Stomach smooth muscle (tissue), 2 donors: Measurements from ENCODE around the gene TM4SF1.
"Not testable (repeated sequence)": the region's sequence is repeated elsewhere in the genome, so short reads cannot be mapped to it uniquely, and the experiment has no call there.

Source experiments
- H3K27ac ChIP-seq: one replicate; pipeline ENCODE4 v1.7.0; 2013; ENCODE audit warnings: mild to moderate bottlenecking, low read length, inconsistent platforms
- H3K27me3 ChIP-seq, 2 donors: one replicate each; pipeline ENCODE4 v1.7.0; 2013; ENCODE audit warnings: low read length in 2 of 2; ENCODE audit not compliant: insufficient read depth in 2 of 2, control insufficient read depth in 1 of 2
- H3K36me3 ChIP-seq, 2 donors: one replicate each; pipeline ENCODE4 v1.7.0; 2013; ENCODE audit warnings: low read length in 2 of 2; ENCODE audit not compliant: control insufficient read depth in 2 of 2, insufficient read depth in 2 of 2
- H3K4me1 ChIP-seq: one replicate; pipeline ENCODE4 v1.7.0; 2013; ENCODE audit warnings: low read length; ENCODE audit not compliant: control insufficient read depth, insufficient read depth
- H3K4me3 ChIP-seq, 2 donors: one replicate each; pipeline ENCODE4 v1.7.0; 2013; ENCODE audit warnings: low read length in 2 of 2
- H3K9ac ChIP-seq, 2 donors: one replicate each; pipeline ENCODE4 v1.7.0; 2013; ENCODE audit warnings: low read length in 2 of 2, mild to moderate bottlenecking in 1 of 2
- H3K9me3 ChIP-seq, 2 donors: one replicate each; pipeline ENCODE4 v1.7.0; 2013; ENCODE audit warnings: low read length in 2 of 2; ENCODE audit not compliant: control insufficient read depth in 2 of 2
- donor health status: healthy.
- donor health status: Pancreatic carcinoma.

The TM4SF1 gene

DNA sequence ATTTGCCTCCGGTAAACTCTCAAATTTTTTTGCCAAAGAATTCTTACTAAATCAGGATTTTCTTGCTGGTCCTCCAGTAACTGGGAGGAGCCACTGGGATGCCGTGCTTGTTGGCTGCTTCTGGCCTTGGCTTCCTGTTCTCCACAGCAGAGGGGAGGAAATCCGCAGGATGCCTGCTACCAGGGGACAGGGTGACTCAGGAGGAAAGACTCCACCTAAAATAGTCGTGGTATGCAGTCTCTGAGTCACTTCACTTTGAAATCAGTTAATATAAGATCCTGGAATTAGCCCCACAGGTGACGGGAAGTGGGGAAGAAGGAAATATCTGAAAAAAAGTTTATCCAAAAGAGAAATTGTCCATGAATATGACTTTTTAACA, 37.5 kb downstream of the TM4SF1 start:
- Histone ChIP-seq H3K27me3 (no peaks in the 10 kb centered on the region), H3K9ac (peak overlapping the region in 1 of 2 donors; percentile 21), H3K9me3 (no peaks in the 10 kb centered on the region), H3K4me3 (peak overlapping the region in 1 of 2 donors; percentile 16), H3K27ac (peak overlapping the region; percentile 53), H3K36me3 (no peaks in the 10 kb centered on the region), H3K4me1 (peaks cover 5% of the 10 kb centered on the region)

DNA sequence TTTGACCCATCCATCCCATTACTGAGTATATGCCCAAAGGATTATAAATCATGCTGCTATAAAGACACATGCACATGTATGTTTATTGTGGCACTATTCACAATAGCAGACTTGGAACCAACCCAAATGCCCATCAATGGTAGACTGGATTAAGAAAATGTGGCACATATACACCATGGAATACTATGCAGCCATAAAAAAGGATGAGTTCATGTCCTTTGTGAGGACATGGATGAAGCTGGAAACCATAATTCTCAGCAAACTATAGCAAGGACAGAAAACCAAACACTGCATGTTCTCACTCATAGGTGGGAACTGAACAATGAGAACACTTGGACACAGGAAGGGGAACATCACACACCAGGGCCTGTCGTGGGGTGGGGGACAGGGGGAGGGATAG, 40.0 kb downstream of the TM4SF1 start:
- not testable (repeated sequence) for H3K4me1 ChIP-seq, H3K9ac ChIP-seq, H3K4me3 ChIP-seq, H3K9me3 ChIP-seq, H3K36me3 ChIP-seq, H3K27me3 ChIP-seq, H3K27ac ChIP-seq

DNA sequence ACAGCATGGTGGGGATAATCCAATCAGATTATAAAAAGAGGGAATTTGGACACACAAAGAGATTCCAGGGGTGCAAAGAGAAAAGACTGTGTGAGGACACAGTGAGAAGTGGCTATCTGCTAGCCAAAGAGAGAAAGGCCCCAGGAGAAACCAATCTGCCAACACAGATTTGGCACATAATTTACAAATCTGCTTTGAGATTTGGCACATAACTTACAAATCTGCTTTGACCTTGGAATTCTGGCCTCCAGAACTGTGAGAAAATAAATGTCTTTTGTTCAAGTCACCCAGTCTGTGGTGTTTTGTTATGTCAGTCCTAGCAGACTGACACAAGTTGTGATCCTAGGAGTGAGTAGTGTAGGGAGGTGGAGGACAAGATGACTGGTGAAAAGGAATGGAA, 40.5 kb downstream of the TM4SF1 start:
- no peaks in the 10 kb centered on the region for H3K27me3 ChIP-seq
- H3K9ac ChIP-seq, result no peak overlapping the region
- H3K4me3 ChIP-seq, result no peak overlapping the region
- H3K9me3 ChIP-seq, result no peaks in the 10 kb centered on the region
- H3K4me1 ChIP-seq, result peaks cover 5% of the 10 kb centered on the region
- H3K27ac ChIP-seq, result no peak overlapping the region
- no peaks in the 10 kb centered on the region for H3K36me3 ChIP-seq

DNA sequence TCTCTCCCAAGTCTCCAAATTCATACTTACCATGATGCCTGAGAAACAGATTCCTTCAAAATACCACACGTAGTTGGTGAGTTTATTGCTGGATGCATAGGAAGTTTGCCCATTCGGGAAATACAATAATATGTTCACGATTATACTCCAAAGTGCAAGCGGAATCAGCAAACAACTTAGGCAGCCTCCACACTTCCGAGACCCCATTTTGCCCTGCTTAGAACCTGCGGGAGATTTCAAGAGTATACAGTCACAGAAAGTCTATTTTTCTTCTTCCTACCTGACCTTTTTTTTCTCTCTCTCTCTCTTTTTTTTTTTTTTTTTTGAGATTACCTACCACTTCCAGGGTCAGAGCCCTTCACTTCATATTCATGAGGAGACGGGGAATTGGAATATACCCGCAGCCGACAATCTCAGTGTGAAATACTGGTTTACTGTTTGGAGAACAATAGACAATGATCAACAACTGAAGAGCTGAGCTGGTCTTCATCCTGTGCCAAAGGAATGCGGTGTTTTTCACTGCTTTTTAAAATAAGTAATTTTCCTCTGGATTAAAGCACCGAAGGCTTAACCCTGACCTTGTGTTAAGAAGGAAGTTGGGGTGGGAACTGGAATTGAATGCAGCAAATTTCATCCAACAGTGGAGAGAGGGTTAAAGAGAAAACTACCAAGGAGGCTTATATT, 44.1 kb downstream of the TM4SF1 start, which contains the start of gene TM4SF18:
Gene TM4SF18, minus strand, starts transcription at position 461 of the 684 bp plus-strand sequence. Its CDS starts 254 bp downstream, at position 207.
- no peaks in the 10 kb centered on the region for H3K9me3 ChIP-seq
- no peak within 1 kb of the TSS for H3K9ac ChIP-seq
- no peak within 1 kb of the TSS for H3K27ac ChIP-seq
- no peaks in the 10 kb centered on the region for H3K27me3 ChIP-seq
- no peaks in the 10 kb centered on the region for H3K4me1 ChIP-seq
- H3K36me3 ChIP-seq, result no peaks in the 10 kb centered on the region
- no peak within 1 kb of the TSS for H3K4me3 ChIP-seq

DNA sequence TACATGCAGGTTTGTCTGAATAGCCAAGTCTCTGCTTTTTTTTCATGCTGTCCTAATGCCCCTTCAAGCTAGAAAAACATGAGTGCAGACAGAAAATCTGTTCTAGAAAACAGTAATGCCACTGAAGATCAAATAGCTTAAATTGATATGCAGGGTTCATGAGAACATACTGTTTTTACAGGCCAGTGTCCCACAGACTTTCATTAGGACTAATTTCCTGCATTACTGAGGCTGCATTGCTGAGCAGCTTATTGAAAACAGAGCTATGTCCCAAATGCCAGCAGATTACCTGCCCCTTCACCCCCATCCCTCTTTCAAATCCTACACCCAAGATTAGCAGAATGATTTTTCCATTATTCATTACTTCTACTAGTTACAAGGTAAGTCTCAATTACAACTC, 44.7 kb downstream of the TM4SF1 start:
- no peak overlapping the region for H3K27ac ChIP-seq

DNA sequence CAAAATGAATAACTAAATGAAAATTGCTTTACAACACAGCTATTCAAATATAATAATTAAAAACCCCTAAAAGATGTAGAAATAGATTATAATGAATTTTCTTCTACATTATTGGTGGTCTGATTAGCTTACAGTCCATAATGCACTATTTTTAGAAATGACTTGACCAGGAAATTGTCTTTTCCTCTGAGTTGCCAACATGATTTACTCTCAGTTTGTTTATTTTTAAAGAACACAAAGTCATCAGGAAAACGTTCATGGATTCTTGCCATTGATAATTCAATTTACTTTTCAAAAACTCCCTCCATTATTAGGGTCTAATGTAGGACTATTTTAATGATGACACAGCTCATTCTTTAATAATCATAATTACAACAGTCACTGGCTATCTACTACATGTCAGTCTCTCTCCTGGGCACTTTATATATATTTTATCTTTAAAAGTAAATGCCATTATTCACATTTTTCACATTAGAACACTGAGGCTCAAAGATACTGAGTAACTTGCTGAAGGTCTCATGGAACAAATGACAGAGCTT, 45.2 kb downstream of the TM4SF1 start:
- H3K27ac ChIP-seq, result no peak overlapping the region
- H3K4me1 ChIP-seq, result no peaks in the 10 kb centered on the region
- H3K4me3 ChIP-seq, result no peak overlapping the region
- no peaks in the 10 kb centered on the region for H3K27me3 ChIP-seq
- no peaks in the 10 kb centered on the region for H3K9me3 ChIP-seq
- H3K36me3 ChIP-seq, result no peaks in the 10 kb centered on the region
- H3K9ac ChIP-seq, result no peak overlapping the region

More for the DNA sequence above, 44.7 kb downstream of the TM4SF1 start:
- H3K36me3 ChIP-seq, result no peaks in the 10 kb centered on the region
- H3K4me3 ChIP-seq, result no peak overlapping the region
- H3K27me3 ChIP-seq, result no peaks in the 10 kb centered on the region
- no peaks in the 10 kb centered on the region for H3K4me1 ChIP-seq
- H3K9me3 ChIP-seq, result no peaks in the 10 kb centered on the region
- no peak overlapping the region for H3K9ac ChIP-seq

DNA sequence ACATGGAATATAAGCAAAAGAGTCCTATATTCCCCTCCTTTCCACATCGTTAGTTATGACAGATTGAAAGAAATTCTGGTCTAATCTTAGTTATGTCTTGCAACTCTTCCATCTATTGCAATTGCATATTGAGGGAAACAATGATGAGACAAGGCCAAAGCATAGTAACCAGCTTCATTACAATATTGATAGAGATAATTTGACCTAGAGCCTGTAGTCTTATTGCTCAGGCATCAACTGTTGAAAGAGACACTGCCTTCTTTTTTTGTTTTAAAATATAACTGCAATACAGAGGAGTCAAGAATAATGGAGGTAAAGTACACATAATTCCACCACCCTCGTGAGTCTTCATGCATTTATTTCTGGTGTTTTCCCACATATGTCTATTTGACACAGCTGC, 46.1 kb downstream of the TM4SF1 start:
- H3K4me3 ChIP-seq, result no peak overlapping the region
- H3K36me3 ChIP-seq, result no peaks in the 10 kb centered on the region
- H3K9ac ChIP-seq, result no peak overlapping the region
- no peaks in the 10 kb centered on the region for H3K27me3 ChIP-seq
- no peaks in the 10 kb centered on the region for H3K4me1 ChIP-seq
- no peaks in the 10 kb centered on the region for H3K9me3 ChIP-seq
- H3K27ac ChIP-seq, result no peak overlapping the region

DNA sequence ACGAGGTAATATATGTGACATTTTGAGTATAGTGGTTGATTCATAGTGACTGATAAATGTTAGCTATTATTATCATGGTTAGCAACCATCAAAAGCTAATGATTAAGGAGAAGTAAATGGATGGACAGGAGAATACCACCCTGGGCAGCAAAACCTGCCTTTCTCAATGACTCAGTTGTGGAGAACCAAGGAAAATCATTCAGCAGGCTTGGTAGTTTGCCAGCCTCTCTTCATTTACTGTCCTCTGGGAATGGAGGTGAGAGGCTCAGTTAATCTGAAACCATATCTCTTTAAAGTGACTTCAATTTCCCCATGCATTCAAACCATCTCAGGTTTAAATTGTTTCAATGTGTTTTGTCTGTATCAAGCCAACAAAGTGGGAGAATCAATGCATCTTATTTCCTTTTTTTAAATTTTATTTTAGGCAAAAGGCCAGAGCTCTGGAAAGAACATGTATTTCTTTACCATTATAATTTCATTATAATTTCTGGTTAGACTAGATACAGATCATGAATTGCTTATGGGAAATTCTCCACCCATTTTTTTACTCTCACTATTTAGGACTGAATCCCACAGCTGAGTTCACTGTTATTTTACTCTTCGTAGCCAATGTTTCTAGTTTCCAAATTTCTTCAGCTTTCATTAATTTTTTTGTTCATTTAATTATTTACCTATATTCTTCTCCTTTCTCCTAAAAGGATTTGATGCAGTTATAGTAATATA, 46.7 kb downstream of the TM4SF1 start:
- Histone ChIP-seq H3K36me3 (no peaks in the 10 kb centered on the region), H3K27ac (no peak overlapping the region), H3K4me3 (no peak overlapping the region), H3K4me1 (no peaks in the 10 kb centered on the region), H3K27me3 (no peaks in the 10 kb centered on the region), H3K9ac (no peak overlapping the region), H3K9me3 (no peaks in the 10 kb centered on the region)

DNA sequence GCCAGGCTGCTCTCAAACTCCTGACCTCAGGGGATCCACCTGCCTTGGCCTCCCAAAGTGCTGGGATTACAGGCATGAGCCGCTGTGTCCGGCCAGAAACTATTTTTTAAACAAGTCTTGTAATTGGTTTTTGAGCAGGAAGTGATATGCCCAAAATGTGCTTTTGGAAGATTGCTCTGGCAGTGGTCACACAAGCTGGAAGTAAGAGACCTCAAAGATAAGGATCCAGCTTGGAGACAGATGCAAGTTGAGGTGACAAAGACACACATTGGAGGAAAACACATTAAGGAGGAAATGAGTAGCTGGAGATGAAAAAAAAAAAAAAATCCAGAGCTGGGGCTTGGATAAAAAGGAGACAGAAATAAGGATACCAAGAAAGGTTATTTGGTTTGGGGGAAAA, 50.3 kb downstream of the TM4SF1 start:
- Histone ChIP-seq H3K27me3 (no peaks in the 10 kb centered on the region), H3K4me1 (no peaks in the 10 kb centered on the region), H3K9ac (no peak overlapping the region), H3K27ac (no peak overlapping the region), H3K36me3 (no peaks in the 10 kb centered on the region), H3K9me3 (no peaks in the 10 kb centered on the region), H3K4me3 (no peak overlapping the region)

DNA sequence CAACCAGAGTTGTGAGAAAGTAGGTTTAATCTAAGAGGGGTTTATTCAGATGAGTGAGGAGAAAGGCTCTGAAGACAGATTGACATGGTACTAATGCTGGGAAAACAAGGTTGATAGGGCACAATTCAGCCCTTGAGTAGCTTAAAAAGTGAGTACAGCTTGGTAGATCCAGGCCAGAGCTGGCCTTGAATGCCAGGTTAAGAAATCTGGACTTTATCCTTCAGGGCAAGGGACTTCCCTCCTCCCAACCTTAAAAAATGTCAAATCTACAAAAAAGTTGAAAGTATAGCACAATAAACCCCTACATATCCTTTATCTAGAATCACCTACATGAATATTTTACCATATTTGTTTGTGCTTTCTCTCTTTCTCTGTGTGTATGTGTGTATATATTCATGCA, 51.9 kb downstream of the TM4SF1 start:
- Histone ChIP-seq H3K9me3 (no peaks in the 10 kb centered on the region), H3K4me1 (no peaks in the 10 kb centered on the region), H3K4me3 (no peak overlapping the region), H3K27ac (no peak overlapping the region), H3K36me3 (no peaks in the 10 kb centered on the region), H3K27me3 (no peaks in the 10 kb centered on the region), H3K9ac (no peak overlapping the region)

DNA sequence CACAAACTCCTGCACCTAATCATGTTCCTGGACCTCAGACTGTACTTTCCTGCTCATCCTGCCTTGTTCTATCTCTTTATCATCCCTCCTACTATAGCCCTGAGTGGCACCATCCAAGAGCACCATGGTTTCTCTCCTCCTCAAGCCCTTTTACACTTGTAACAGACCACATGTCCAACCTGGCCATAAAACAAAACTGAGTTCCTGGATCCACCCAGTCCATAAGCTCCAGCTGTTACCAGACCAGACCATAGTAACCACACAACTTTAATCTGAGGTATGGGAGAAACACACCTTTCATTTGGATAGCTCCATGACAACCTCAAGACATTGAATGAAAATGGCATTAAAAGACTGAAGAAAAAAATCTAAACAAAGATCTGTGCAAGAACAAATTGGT, 53.1 kb downstream of the TM4SF1 start:
- H3K36me3 ChIP-seq, result no peaks in the 10 kb centered on the region
- no peak overlapping the region for H3K4me3 ChIP-seq
- no peak overlapping the region for H3K27ac ChIP-seq
- H3K27me3 ChIP-seq, result no peaks in the 10 kb centered on the region
- no peaks in the 10 kb centered on the region for H3K9me3 ChIP-seq
- H3K4me1 ChIP-seq, result no peaks in the 10 kb centered on the region
- H3K9ac ChIP-seq, result no peak overlapping the region
